IMR-90 (cell line): ENCODE data around the gene HAGH. TPM values are rescaled to one million over a fixed set of nuclear protein-coding genes. Genes with fewer than 3 reads are reported as not detected.

Experiments
- ATAC-seq: fragments of 200-7000 bp; cut with Tn5 transposase; 2 replicates; pipeline ENCODE4 v1.9.1; 2020; ENCODE audit warnings: low read depth, mild to moderate bottlenecking, moderate library complexity
- BruUV-seq: library from RNA; stranded (reverse); fragments of 400-500 nt; replicated peaks from 2 replicates; lab custom pipeline; 2021; lab: Mats Ljungman, UMichigan
- CTCF ChIA-PET: fragments of 300-600 bp; formaldehyde crosslinking; extraction: SDS; loops from one replicate; lab custom pipeline; 2021; ENCODE audit warnings: antibody characterized with exemption; lab: Yijun Ruan, JAX
- POLR2A ChIA-PET: fragments of 300-600 bp; sonication (Branson Sonifier 250); formaldehyde crosslinking; loops from one replicate; lab custom pipeline; 2022; ENCODE audit warnings: antibody characterized with exemption; ENCODE audit not compliant: unreplicated experiment; lab: Charles Lee
- DNase-seq: peaks from one replicate; pipeline ENCODE4 v3.0.0; 2013
- H2AFZ ChIP-seq: replicated peaks from 2 replicates; pipeline ENCODE3; 2013; ENCODE audit warnings: low read length, mild to moderate bottlenecking; ENCODE audit not compliant: poor library complexity
- H2AK5ac ChIP-seq: 2 replicates; pipeline ENCODE4 v1.6.1; 2013; ENCODE audit warnings: low read depth, low read length, inconsistent platforms
- H2AK9ac ChIP-seq: replicated peaks from 2 replicates; pipeline ENCODE3; 2013; ENCODE audit warnings: mild to moderate bottlenecking, low read depth, low read length, moderate library complexity; ENCODE audit not compliant: poor library complexity
- H2BK120ac ChIP-seq: 2 replicates; pipeline ENCODE4 v1.6.1; 2013; ENCODE audit warnings: low read depth, low read length, inconsistent platforms
- H2BK15ac ChIP-seq: 3 replicates; pipeline ENCODE4 v1.6.1; 2013; ENCODE audit warnings: low read depth, low read length, inconsistent platforms
- H2BK20ac ChIP-seq: 2 replicates; pipeline ENCODE4 v1.6.1; 2013; ENCODE audit warnings: low read depth, mild to moderate bottlenecking, inconsistent platforms, low read length, moderate library complexity
- H2BK5ac ChIP-seq: 2 replicates; pipeline ENCODE4 v1.6.1; 2013; ENCODE audit warnings: mild to moderate bottlenecking, low read depth, low read length, inconsistent platforms; ENCODE audit not compliant: poor library complexity, severe bottlenecking
- H3K14ac ChIP-seq: replicated peaks from 2 replicates; pipeline ENCODE4 v1.6.1; 2013; ENCODE audit warnings: low read depth, low read length, inconsistent platforms
- H3K18ac ChIP-seq: 2 replicates; pipeline ENCODE4 v1.6.1; 2013; ENCODE audit warnings: low read depth, low read length, control low read depth
- H3K23ac ChIP-seq: 2 replicates; pipeline ENCODE4 v1.6.1; 2013; ENCODE audit warnings: low read depth, low read length, inconsistent platforms
- H3K27ac ChIP-seq: 2 replicates; pipeline ENCODE4 v1.5.1; 2013; ENCODE audit warnings: mild to moderate bottlenecking, control low read depth, low read length; ENCODE audit not compliant: insufficient read depth
- H3K27me3 ChIP-seq: 2 replicates; pipeline ENCODE4 v1.6.1; 2013; ENCODE audit warnings: low read length; ENCODE audit not compliant: control insufficient read depth, insufficient read depth
- H3K36me3 ChIP-seq: 2 replicates; pipeline ENCODE4 v1.6.1; 2013; ENCODE audit warnings: low read length, mixed read lengths; ENCODE audit not compliant: control insufficient read depth, insufficient read depth
- H3K4ac ChIP-seq: 2 replicates; pipeline ENCODE4 v1.6.1; 2013; ENCODE audit warnings: low read depth, low read length, inconsistent platforms
- H3K4me1 ChIP-seq: 2 replicates; pipeline ENCODE4 v1.6.1; 2013; ENCODE audit warnings: low read length, mixed read lengths; ENCODE audit not compliant: control insufficient read depth, insufficient read depth
- H3K4me2 ChIP-seq: 2 replicates; pipeline ENCODE4 v1.6.1; 2013; ENCODE audit warnings: low read depth, mild to moderate bottlenecking, control low read depth, low read length, moderate library complexity
- H3K4me3 ChIP-seq: 2 replicates; pipeline ENCODE4 v1.5.1; 2013; ENCODE audit warnings: low read depth, mild to moderate bottlenecking, control low read depth, low read length, moderate library complexity; ENCODE audit not compliant: insufficient read depth
- H3K56ac ChIP-seq: 2 replicates; pipeline ENCODE4 v1.6.1; 2013; ENCODE audit warnings: low read length, inconsistent platforms; ENCODE audit not compliant: insufficient read depth; ENCODE audit errors: extremely low read depth
- H3K79me1 ChIP-seq, 2 experiments: 2 replicates each; pipeline ENCODE4 v1.6.1; 2013; ENCODE audit warnings: low read length in 2 of 2, inconsistent platforms in 1 of 2, low read depth in 1 of 2
- H3K9ac ChIP-seq: 2 replicates; pipeline ENCODE4 v1.6.1; 2013; ENCODE audit warnings: low read depth, low read length, control low read depth
- H3K9me1 ChIP-seq: 2 replicates; pipeline ENCODE4 v1.6.1; 2013; ENCODE audit warnings: low read length, inconsistent platforms; ENCODE audit not compliant: insufficient read depth
- H3K9me3 ChIP-seq: 2 replicates; pipeline ENCODE4 v1.6.1; 2013; ENCODE audit warnings: low read length; ENCODE audit not compliant: control insufficient read depth, insufficient read depth
- H4K20me1 ChIP-seq: 2 replicates; pipeline ENCODE4 v1.6.1; 2013; ENCODE audit warnings: low read length, inconsistent platforms; ENCODE audit not compliant: insufficient read depth
- H4K5ac ChIP-seq: 2 replicates; pipeline ENCODE4 v1.6.1; 2013; ENCODE audit warnings: mild to moderate bottlenecking, low read depth, low read length, control low read depth
- H4K8ac ChIP-seq, 2 experiments: 2 replicates each; pipeline ENCODE4 v1.6.1; 2013; ENCODE audit warnings: low read depth in 2 of 2, low read length in 2 of 2, control low read depth in 1 of 2, inconsistent platforms in 1 of 2
- H4K91ac ChIP-seq: 2 replicates; pipeline ENCODE4 v1.6.1; 2013; ENCODE audit warnings: low read depth, low read length, inconsistent platforms; ENCODE audit not compliant: insufficient read depth
- CHD1 ChIP-seq: IDR thresholded peaks from 2 replicates; pipeline ENCODE4 v1.6.1; 2012; ENCODE audit warnings: low read depth, low read length, improper control_type of control experiment
- RAD21 ChIP-seq: IDR thresholded peaks from 2 replicates; pipeline ENCODE4 v1.6.1; 2012; ENCODE audit warnings: low read length, improper control_type of control experiment
- WGBS, 2 experiments: methylation state at CpG; one replicate each; pipeline versions ENCODE4 v1.1.5 to v1.1.7; 2013; ENCODE audit warnings: missing lambda C conversion rate in 2 of 2; ENCODE audit not compliant: insufficient read length in 1 of 2; ENCODE audit errors: extremely low coverage in 2 of 2; 5-methylcytosine and 5-hydroxymethylcytosine counted together
- dilution Hi-C: fragments of 300-500 bp; cut with HindIII; formaldehyde crosslinking; loops from one replicate; pipeline ENCODE4 v1.14.3; 2018; ENCODE audit warnings: low sequenced_read_pairs; ENCODE audit not compliant: unreplicated experiment
- in situ Hi-C: fragments of 300-500 bp; cut with MboI; formaldehyde crosslinking; loops from 3 replicates; pipeline ENCODE4 v1.14.3; 2019; ENCODE audit warnings: low sequenced_read_pairs, inconsistent platforms, mixed read lengths
- intact Hi-C: fragments of 100-400 bp; cut with micrococcal nuclease; formaldehyde crosslinking; loops from 2 replicates; pipeline ENCODE4 v1.10.0; 2022
- polyA plus RNA-seq, 3 experiments: library from polyadenylated mRNA; depleted of rRNA; stranded (reverse); fragments of >200 nt; gene quantifications; 2 replicates each; pipeline ENCODE4 v1.2.3, GENCODE V29; 2012; ENCODE audit warnings: low replicate concordance in 1 of 3
- total RNA-seq: library from RNA; depleted of rRNA; stranded (reverse); fragments of >200 nt; gene quantifications from 2 replicates; pipeline ENCODE4 v1.2.3, GENCODE V29; 2012

HAGH gene
- total and polyA plus RNA-seq, 2 of the 4 experiments (the other 2 are of a cell fraction), result 30.8 to 52.2 TPM

DNA sequence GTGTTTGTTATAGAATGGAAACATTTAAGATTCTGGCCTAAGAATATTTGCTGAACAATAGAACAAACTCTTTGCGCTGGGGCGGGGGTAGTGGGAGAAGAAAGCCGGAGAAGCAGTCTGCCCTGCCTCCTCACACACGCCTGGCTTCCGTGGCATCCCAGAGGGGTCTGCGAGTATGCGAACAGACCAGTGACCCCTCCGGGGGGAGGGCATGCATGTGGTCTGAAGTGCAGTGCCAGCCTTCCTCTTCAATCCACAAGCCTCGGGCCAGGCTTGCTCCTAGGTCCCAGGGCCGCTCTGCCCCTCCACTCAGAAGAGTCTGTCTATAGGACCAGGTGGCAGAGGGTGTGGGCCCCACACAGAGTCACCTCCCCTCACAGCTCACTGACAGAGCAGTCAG, 19.0 kb downstream of the HAGH start:
- dilution Hi-C loops (no loop called here), in situ Hi-C loops (no loop called here), intact Hi-C loops (no loop called here)
- no peak overlapping the region for H3K23ac ChIP-seq
- no peak overlapping the region for H3K27ac ChIP-seq
- no peak overlapping the region for H2BK15ac ChIP-seq
- H3K4ac ChIP-seq, result no peak overlapping the region
- no peak overlapping the region for H2BK120ac ChIP-seq
- H2AFZ ChIP-seq, result no peak overlapping the region
- ATAC-seq, result no peak
- no peak overlapping the region for H2AK5ac ChIP-seq
- no peak overlapping the region for H2BK20ac ChIP-seq
- no peak overlapping the region for H4K91ac ChIP-seq
- no peak for DNase-seq
- H3K18ac ChIP-seq, result no peak overlapping the region
- no peak overlapping the region for H3K56ac ChIP-seq
- no peak overlapping the region for H4K8ac ChIP-seq
- TF ChIP-seq RAD21, result no peak
- TF ChIP-seq CHD1, result no peak
- 87% methylated on average over 6 of the region's 10 CpGs; no CpG with 5 or more reads in 1 of the 2 experiments for WGBS, 2 experiments
- no peak overlapping the region for H4K5ac ChIP-seq
- H3K9ac ChIP-seq, result no peak overlapping the region
- ChIA-PET POLR2A (no interaction called here), CTCF (no interaction called here)
- H3K4me3 ChIP-seq, result no peak overlapping the region
- H3K36me3 ChIP-seq, result peaks cover 19% of the 10 kb centered on the region; the same call in 1 of the 2 replicates
- H4K20me1 ChIP-seq, result no peaks in the 10 kb centered on the region
- no peaks in the 10 kb centered on the region for H3K9me1 ChIP-seq
- no peaks in the 10 kb centered on the region for H3K4me1 ChIP-seq
- no TSS peak for BruUV-seq
- H2BK5ac ChIP-seq, result no peak overlapping the region
- no peak overlapping the region for H2AK9ac ChIP-seq
- H3K27me3 ChIP-seq, result no peaks in the 10 kb centered on the region
- H3K79me1 ChIP-seq, result 0 out of 4 replicates have a peak, but pooled peaks cover 0 to 2% of the 10 kb centered on the region in 2 experiments
- H3K4me2 ChIP-seq, result no peak overlapping the region
- H3K14ac ChIP-seq, result no peak overlapping the region
- no peaks in the 10 kb centered on the region for H3K9me3 ChIP-seq
